ENCODE data around the gene PTPRJ.
"Not testable (repeated sequence)": the region's sequence is repeated elsewhere in the genome, so short reads cannot be mapped to it uniquely, and the experiment has no call there.

Gene PTPRJ

DNA sequence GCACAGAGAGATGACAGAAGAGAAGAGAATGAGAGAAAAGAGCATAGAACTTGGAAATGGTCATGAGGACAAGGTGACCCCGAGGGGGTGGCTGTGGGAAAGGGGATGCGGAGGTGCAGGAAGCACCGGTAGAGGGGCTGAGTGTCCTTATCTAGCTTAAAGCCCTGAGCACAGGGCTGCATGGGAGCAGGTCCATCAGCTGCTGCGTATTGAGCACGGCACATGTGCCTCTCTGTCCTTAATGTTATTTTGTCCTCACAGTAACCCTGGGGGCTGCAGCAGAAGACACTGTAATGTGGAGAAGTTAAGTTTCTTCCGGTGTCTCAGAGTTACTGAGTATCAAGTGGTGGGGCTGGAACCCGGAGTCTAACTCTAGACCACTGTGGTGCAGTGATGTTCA is 141.9 kb downstream of the PTPRJ start:
- no peak for DNase-seq (ENCODE audit: low spot score)

DNA sequence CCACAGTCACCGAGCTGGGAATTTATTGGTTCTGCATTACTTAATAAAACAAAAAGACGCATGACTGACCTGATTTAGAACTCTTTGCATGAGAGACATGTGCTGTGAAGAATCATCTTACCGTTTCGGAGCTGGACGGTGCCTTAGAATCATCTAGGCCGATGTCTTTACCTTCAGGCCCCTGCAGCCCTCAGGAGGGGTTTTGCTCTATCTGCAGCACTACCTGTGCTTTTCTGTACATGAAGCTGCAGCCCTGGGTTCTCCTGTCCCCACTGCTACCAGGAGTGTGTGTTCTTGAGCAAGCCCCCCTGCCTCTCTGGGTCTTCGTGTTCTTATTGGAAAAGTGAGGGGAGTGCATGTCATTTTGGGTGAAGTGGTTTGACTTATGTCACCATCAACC is 142.3 kb downstream of the PTPRJ start:
- DNase-seq (ENCODE audit: low spot score), result no peak

DNA sequence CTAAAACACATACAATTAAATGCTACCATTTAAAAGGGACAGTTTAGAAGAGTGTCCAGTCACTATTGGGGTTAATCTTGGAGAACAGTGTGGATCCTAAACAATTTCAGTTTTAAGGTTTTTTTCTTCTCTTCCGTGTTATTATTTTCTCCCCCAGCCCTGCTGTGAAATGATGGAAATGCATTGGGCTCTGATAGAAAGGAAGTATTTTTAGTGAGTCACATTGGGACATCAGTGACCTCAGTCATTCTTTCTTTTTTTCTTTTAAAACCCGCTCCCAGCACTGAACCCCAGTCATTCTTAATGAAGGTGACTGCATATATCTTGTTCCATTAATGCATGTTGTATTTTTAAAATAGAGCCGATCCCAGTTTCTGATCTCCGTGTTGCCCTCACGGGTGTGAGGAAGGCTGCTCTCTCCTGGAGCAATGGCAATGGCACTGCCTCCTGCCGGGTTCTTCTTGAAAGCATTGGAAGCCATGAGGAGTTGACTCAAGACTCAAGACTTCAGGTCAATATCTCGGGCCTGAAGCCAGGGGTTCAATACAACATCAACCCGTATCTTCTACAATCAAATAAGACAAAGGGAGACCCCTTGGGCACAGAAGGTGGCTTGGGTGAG is 143.0 kb downstream of the PTPRJ start:
- DNase-seq (ENCODE audit: low spot score), result no peak

DNA sequence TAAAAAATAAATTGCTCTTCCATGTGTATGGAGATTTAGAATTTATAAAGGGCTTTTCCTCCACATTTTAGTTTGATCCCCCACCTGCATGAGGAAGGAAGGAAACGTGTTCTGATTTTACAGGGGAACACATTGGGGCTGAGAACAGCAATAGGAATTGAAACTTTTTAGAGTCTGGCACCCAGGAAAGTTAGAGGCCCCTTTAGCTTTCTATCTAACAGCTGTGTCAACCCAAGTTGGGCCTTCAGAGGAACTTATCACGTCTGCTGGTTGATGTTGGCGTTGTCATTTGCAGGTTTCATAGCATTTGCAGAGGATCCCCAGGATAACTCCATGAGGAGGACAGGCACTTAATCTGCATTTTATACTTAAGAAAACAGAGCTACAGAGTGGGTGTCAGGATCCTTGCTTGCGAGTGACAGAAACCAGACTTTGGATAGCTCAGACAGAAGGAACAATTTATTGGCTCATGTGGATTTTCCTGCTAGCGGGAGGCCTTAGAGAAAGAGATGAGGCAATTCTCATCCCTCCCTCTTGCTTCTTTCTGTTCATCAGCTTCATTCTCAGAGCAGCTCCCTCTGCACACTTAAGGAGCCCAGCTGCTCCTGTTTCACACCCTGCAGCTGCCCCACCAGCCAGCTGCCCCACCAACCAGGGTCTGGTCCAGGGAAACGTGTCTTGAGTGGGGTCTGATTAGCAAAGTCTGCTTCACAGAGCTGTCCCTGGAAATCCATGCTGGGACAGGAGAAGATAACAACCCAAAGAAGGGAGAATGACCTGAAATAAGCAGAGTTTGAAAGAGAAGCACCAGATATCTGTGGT is 143.8 kb downstream of the PTPRJ start:
- no peak for DNase-seq (ENCODE audit: low spot score)

DNA sequence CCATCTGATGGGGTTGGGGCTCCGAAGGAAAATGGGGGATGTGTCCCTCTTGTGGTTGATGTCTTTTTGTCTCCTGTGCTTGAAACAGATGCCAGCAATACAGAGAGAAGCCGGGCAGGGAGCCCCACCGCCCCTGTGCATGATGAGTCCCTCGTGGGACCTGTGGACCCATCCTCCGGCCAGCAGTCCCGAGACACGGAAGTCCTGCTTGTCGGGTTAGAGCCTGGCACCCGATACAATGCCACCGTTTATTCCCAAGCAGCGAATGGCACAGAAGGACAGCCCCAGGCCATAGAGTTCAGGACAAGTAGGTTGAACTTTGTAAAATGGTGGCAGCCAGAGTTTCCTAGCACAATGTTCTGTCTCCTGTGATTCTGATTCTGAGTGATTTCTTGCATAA is 144.5 kb downstream of the PTPRJ start:
- DNase-seq (ENCODE audit: low spot score), result no peak

DNA sequence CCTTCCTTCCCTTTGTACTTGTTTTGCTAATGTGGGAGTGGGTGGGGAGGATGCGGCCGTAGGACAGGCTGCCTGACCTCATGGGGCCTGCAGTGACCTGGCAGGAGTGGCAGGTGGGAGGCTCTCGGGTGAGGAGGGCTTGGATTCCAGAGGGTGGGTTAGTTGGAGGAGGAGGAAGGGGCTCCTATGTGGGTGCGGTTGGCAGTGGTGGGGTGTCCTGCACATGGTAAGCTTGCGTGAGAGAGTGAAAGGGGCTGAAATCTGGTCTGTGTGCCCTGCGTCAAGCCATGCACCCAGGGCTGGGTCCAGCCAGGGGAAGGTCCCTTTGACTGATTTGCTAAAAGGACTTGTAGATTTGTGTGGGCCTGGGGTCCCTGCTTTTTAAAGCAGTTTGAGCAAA is 145.5 kb downstream of the PTPRJ start:
- DNase-seq (ENCODE audit: low spot score), result no peak

DNA sequence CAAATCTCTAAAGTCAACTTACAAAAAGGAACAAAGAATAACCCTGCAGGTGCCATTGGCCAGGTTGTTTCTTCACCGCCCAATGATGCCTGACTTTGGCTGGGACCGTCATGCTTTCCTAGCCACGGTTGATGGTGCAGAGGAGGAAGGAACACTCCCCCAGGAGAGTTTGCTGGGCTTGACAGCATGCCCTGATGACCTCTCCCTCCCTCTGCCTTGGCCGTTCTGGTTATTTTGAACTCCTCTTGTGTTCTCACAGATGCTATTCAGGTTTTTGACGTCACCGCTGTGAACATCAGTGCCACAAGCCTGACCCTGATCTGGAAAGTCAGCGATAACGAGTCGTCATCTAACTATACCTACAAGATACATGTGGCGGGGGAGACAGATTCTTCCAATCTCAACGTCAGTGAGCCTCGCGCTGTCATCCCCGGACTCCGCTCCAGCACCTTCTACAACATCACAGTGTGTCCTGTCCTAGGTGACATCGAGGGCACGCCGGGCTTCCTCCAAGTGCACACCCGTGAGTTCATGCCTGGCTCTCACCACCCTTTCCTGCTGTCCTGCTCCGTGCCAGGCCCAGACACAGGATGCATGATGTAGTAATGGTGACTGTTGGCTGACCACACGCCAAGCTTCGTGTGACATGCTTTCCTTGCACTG is 147.3 kb downstream of the PTPRJ start:
- no peak for DNase-seq (ENCODE audit: low spot score)

DNA sequence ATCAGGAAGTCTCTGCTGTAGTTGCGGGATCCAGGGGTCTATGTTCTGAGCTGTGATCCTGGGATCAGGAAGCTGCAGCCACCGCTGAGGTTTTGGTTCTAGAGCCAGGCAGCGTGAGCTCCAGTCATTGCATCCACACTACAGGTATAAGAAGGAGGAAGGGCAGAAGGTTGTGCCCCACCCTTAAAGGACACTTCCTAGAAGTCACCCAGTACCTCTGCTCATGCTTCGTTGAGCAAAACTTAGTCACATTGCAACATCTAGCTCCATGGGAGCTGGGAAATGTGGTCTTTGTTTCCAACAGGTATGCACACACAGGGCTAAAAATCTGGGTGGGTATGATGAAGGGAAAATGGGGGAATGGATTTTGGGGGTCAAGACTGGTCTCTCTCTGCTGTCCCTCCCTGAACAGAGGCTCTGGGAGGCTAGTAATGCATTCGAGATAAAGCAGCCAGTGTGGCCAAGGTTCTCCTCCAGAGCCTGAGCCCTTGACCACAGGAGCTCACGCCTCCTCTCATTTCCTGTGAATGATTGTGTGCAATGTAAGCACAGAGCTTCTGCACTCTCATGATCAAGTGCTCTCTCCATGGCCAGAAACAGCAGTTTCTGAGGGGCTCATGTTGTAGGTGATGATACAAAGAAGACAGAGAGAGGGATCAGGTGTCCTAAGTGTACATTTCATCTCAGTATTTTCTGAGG is 149.5 kb downstream of the PTPRJ start:
- DNase-seq (ENCODE audit: low spot score), result no peak

DNA sequence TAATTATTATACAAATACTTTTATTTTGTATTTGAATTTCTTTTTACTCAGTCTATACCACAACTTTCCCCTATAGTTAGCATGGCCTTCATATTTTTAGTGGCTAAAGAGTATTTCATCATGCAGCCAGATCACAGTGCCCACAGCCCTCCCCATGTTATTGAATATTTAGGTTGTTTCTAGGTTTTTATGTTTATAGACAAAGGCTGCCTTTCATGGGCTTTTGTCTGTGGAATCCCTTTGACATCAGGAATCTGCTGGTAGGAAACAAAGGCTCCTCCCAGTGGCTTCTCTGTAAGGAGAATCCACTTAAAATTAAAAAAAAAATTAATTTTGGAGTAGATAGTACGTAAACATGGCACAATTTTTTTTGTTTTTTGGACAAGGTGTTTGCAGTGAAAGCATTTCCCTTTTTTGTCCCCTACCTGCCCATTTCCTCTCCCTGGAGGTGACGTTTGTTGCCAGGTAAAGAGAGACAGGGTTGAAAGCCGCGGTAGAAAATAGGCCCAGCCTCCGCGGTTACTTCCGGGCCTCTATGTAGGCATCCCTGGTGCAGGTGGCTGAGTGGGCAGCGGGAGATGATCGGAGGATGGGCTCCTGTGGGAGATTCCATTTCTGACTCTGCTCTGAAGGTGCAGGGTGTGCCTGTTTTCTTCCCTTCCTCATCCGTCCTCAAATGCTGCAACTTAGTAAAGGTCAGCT is 154.0 kb downstream of the PTPRJ start:
- no peak for DNase-seq (ENCODE audit: low spot score)

DNA sequence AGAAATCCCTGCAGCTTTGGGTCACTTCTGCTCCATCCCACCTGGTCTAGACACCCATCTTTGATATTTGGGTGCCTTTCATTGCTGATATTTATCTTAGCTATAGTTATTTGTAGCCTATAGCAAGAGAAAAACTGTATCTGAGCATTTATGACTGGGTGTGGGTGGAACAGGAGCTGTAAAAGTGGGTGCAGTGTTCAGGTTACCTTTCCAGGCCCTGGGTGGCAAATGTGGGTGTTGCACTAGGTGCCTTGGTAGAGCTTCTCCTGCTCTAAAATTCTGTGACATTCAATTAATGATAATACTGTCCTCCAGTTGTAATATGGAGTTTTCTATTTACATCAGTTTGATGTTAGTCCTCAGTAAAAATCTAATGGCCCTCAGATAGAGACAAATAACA is 157.9 kb downstream of the PTPRJ start:
- DNase-seq (ENCODE audit: low spot score), result no peak

DNA sequence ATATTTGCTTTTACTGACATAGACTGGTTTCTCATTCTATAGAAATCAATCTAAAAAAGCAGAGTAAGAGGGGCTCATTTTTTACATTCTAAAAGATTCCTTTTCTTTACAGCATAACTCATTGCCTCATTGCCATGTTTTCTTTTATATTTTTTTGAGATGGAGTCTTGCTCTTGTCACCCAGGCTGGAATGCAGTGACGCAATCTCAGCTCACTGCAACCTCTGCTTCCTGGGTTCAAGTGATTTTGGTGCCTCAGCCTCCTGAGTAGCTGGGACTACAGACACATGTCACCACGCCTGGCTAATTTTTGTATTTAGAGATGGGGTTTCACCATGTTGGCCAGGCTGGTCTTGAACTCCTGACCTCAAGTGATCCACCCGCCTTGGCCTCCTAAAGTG is 159.5 kb downstream of the PTPRJ start:
- not testable (repeated sequence) for DNase-seq (ENCODE audit: low spot score)

DNA sequence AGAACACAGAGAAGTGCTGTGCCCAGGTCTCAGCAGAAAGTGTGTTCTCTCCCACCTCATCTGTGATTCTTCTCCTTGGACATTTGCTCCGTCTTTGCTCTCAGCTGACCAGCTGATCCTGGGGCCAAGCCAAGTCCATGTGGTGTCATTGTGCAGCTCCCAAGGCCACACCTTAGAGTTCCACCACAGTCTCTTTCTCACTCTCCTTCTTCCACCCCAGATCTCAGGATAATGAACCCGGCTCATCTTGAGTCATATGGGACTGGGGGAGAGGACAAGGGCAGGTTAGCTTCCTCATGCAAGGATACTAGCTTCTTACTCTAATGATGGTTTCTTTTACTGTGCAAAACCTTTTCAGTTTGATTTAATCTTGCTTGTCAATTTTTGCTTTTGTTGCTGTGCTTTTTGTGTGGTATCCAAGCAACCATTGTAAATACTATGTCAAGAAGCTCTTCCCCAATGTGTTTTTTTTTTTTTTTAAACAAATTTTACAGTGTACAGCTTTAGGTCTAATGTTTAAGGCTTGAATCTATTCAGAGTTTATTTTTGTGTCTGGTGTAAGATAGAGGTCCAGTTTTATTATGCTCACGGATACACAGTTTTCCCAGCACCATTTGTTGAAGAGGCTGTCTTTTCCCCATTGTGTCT is 161.2 kb downstream of the PTPRJ start:
- DNase-seq (ENCODE audit: low spot score), result no peak

DNA sequence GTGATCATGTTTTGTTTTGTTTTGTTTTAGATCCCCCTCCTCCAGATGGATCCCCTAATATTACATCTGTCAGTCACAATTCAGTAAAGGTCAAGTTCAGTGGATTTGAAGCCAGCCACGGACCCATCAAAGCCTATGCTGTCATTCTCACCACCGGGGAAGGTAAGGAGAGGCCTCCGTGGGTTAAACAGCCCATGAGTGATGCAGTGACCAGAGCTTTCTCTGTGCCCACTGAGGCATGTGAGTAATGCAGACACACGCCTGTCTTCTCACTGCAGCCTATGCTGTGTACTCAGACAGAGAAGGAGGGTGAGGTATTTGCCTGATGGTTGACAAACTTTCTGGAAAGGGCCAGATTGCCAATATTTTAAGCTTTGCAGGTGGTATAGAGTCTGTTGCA is 162.5 kb downstream of the PTPRJ start:
- no peak for DNase-seq (ENCODE audit: low spot score)

DNA sequence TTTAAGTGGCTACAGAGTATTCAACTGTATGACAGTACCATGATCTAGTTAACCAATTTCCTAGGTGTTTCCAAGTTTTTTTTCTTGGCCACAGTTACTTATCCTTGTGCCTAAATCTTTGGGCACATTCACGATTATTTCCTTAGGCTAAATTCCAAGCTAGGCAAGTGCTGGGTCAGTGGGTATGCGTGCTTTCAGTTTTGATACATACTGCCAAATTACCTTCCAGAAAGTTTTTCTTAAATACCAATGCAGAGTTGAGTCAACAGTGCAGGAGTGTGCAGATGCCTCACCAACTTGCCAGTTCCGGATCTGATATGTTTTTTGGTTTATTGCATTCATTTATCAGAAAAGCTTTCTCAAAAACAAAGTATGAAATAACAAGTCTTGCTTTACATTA is 168.4 kb downstream of the PTPRJ start:
- no peak for DNase-seq (ENCODE audit: low spot score)

DNA sequence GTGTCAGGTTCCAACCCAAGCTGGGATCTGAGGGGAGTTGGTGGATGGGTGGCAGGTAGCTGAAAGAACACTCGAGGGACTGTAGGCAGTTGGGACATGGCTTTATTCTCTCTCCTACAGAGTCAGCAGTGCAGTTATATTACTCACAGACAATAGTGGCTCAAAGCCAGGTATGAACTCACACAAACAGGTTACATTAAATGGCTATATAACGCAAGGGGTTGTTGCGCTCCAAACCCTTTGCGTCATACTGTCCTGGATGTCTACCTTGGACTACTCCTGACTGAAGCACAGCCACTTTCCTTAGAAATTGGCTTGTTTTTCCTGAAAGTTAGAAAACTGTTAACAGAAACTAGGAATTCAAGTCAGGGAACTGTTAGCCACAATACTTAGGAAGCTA is 169.9 kb downstream of the PTPRJ start:
- no peak for DNase-seq (ENCODE audit: low spot score)

DNA sequence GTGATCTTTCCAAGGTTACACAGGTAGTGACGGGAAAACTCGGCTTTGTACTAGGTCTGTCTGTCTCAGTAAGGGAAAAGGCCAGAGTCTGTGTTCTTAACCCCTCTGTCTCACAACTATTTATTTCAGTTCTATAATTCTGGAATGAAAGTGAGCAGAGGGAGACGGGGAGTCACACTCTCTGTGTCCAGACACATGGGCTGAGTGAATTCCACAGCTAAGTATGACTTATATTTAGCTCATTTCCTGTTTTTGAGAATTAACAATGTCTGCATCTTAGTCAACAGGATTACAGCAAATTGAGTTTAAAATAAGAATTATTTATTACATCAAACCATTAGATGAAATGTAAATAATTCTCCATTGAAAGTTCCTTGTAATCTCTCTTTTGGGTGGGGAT is 173.8 kb downstream of the PTPRJ start:
- DNase-seq (ENCODE audit: low spot score), result no peak

DNA sequence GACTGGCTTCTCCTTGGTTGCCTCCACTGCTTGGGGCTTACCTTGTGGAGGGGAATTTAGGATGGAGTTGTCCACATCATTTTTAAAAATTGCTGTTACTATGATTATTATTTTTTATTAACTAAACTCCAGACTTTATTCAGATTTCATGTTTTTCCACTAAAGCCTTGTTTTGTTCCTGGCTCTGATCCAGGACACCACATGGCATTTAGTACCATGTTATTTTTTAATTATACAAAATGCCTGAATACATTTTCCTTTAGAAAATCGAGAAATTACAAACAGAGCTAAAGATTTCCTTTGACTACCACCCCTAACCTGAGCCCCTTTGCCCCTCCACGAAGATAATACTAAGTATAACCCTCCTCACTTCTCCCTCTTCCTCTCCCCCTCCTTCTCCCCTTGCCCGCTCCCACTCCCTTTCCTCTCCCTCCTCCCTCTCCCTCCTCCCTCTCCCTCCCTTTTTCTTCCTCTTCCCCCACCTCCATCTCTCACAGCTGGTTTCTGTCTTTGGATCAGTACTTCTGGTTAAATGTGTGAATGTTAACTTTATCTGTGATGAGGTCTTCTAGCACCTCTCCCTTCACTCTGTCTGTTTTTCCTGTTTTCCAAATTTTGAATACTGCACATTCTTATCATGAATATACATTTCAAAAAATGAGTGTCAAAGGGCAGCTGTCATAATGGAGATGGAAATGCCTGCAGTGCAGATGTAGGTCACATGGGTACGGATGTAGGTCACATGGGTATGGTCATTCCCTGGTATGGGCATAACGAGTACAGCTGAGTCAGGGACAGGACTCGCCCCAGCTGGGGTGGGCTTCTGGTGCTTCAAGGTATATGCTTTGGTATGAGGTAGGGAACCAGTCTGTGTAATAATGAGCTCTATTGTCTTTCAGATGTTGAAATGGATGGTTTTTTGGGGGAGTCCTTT is 181.9 kb downstream of the PTPRJ start:
- no peak for DNase-seq (ENCODE audit: low spot score)

DNA sequence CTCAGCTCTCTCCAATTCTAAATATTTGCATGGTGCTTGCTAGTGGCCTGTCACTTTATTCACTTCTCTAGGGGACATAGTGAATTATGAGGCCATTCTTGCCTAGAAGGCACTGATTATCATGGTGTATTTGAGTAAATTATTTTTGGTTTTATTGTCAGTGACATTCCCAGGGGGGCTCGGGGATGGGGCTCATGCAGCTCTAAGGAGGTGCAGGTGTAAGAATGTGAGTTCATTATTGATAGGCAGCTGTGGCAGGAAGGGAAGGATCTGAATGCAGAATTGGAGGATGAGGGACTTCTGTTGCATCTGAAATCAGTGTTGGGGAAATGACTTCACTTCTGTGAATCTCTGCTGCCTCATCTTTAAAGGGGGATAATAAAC is 182.5 kb downstream of the PTPRJ start:
- DNase-seq (ENCODE audit: low spot score), result no peak

DNA sequence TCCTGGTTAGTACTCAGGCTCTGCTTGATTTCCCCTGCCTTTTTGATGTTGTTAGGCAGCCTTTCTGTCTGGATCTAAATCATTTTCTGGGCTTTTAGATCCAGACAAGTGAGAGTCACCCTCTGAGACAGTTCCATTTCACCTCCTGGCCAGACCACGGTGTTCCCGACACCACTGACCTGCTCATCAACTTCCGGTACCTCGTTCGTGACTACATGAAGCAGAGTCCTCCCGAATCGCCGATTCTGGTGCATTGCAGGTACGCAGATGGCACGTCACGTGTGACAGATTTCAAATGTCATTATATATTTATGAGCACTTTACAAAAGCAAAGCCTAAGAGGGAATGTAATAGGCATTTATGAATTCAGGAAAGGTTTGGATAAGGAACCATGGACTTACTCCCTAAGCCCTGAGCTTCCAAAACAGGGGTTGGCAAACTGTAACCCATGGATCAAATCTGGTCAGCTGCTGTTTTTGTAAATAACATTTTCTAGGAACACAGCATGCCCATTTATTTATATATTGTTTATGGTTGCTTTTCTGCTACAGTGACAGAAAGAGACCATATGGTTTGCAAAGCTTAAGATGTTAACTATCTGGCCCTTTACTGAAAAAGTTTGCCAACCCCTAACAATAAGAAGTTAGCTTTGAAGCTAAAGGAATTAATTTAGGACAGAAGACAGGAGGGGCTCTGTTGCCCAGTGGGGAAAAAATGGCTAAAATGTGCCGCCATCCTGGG is 183.2 kb downstream of the PTPRJ start:
- no peak for DNase-seq (ENCODE audit: low spot score)

DNA sequence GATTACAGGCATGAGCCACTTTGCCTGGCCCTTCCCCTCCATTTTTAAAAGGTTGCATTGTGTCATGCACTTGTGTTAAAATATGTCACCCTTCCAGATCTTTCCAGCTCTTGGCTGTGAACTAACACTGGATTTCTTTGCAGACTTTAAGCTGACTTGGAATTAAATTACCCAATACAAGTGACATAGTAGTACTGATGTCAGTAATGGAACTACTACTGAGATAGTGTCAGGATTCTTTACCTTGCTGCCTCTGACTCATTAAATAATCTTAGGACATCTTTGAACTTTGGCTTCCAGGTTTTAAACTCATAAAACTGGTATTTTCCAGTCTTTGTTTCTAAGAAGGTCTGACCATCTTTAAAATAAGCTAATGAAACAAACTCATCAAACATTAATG is 184.5 kb downstream of the PTPRJ start:
- DNase-seq (ENCODE audit: low spot score), result no peak

Data from HuH-7 (cell line).